ENCODE data around the gene DOCK8.
A peak's percentile ranks its signal among the peaks of the same experiment; 100 is the strongest.

The DOCK8 gene

GRCh38 chr9:468766-469426 is 254.2 kb downstream of the DOCK8 start:
- H3K27ac ChIP-seq, result peak overlapping the region; percentile 85
- TF ChIP-seq CTCF (conservative IDR thresholded peaks at IDR 0.05) (no peak), ZFX (IDR thresholded peaks at IDR 0.05) (no peak)

GRCh38 chr9:469672-470551 is 255.2 kb downstream of the DOCK8 start:
- no peak for TF ChIP-seq CTCF (conservative IDR thresholded peaks at IDR 0.05)
- TF ChIP-seq ZFX (IDR thresholded peaks at IDR 0.05), result no peak
- H3K27ac ChIP-seq, result peak overlapping the region; percentile 85

GRCh38 chr9:470552-471194 is 256.0 kb downstream of the DOCK8 start:
- peak overlapping the region; percentile 85 for H3K27ac ChIP-seq
- TF ChIP-seq ZFX (IDR thresholded peaks at IDR 0.05) (no peak), CTCF (conservative IDR thresholded peaks at IDR 0.05) (no peak)

- H3K27ac ChIP-seq, result peak overlapping the region; percentile 85
- no peak for TF ChIP-seq CTCF (conservative IDR thresholded peaks at IDR 0.05)
- no peak for TF ChIP-seq ZFX (IDR thresholded peaks at IDR 0.05)
Measured at GRCh38 chr9:471320-471719, 256.7 kb downstream of the DOCK8 start.

- TF ChIP-seq ZFX (IDR thresholded peaks at IDR 0.05), result no peak
- no peak for TF ChIP-seq CTCF (conservative IDR thresholded peaks at IDR 0.05)
- no peak overlapping the region; the same call in 1 of the 2 replicates for H3K27ac ChIP-seq
Measured at GRCh38 chr9:472479-473075, 257.9 kb downstream of the DOCK8 start.

- TF ChIP-seq CTCF (conservative IDR thresholded peaks at IDR 0.05), result no peak
- no peak for TF ChIP-seq ZFX (IDR thresholded peaks at IDR 0.05)
- no peak overlapping the region for H3K27ac ChIP-seq
Measured at GRCh38 chr9:477193-477592, 262.5 kb downstream of the DOCK8 start.

Data from C4-2B (cell line).